NCI-H146 (cell line): ENCODE data around the gene SORCS1.

Source experiments
- DNase-seq: peaks from one replicate; lab custom pipeline; 2025; lab: John Stamatoyannopoulos, UW

Gene SORCS1

DNA sequence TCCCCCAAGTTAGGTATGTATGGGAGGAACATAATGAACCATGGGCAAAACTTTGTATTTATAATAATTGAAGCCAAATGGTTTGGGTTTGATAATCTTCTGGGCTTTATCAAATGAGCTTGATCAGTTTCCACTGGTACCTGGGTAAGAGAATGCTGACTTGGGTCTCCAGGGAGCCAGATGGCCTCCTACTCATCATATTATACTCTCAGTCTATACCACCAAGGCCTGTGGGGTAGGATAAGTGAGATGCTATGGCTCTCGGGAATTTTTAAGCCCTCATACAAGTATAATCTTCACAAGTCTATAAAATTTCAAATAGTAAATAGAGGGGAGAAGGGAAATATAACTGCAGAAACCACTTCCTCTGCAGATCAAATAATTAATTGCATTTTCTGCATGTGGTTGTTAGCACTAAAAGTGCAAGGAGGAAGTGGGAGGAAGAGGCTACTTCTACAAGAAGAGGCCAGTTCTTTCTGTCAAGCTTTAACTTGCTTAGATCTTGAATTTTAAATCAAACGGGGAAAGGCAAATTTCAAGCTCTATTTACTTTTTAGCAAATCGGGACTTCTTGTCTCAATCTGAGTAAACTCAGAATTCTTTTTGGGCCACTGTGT is 349.0 kb downstream of the SORCS1 start:
- DNase-seq, result no peak

DNA sequence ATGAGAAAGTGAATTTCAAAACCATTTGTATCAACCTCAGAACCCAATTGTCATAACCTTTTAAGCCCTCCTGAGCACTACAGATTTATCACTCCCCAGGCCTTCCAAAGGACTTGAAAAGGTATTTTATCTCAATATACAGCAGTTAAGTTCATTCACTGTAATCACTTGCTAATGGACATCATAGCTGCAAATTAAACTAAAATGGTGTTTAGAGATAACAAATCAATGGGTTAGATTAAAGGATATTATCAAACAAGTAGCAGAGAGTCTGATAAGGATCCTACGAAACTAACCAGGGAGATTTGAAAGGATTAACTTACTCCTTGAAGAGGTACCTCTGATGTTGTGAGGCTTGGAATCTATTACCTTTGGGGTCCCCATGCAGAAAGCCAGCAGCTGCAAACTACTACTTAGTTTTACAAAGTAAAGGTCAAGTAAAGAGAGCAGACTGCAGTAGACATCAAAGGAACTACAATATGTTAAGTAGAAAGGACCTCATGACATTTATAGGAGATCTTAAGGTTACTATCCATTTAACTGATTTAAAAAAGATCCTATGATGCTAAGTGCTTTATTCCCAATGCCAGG is 359.4 kb downstream of the SORCS1 start:
- no peak for DNase-seq

GRCh38 chr10:106802949-106803348 is 361.6 kb downstream of the SORCS1 start:
- DNase-seq, result no peak

DNA sequence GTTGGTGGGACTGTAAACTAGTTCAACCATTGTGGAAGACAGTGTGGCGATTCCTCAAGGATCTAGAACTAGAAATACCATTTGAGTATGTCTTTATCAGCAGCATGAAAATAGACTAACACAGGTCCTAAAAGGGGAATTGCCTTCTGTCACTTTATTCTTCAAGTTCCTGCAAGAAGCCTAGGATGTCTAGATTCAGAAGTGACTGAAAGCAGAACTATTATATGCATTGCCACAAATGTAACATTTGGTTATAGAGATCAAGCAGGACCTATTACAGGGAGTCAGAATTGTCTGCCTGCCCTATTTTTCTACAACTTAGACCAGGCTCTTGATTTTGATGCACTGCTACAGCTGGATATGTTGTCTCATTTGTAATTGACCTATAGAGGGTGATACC is 364.7 kb downstream of the SORCS1 start:
- DNase-seq, result no peak

DNA sequence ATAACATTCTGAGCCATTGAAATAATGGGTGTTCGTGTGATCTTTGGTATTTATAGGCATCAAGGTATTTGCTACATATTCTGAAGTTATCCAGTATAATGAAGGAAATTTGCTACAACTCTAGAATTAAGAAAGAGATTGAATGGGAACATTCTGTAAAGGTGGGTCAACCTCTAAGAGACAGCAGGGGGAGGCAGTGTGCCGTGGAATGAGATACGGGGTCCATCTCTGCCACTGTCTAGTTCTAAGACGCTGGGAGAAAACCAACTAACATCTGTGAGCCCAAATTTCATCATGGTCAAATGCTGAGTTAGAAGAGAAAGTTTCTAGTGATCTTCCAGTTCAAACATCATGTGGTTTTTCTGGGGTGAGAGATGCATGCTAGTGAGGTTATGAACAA is 368.9 kb downstream of the SORCS1 start:
- DNase-seq, result no peak

- no peak for DNase-seq
Observed at GRCh38 chr10:106793617-106794016, 370.9 kb downstream of the SORCS1 start.

DNA sequence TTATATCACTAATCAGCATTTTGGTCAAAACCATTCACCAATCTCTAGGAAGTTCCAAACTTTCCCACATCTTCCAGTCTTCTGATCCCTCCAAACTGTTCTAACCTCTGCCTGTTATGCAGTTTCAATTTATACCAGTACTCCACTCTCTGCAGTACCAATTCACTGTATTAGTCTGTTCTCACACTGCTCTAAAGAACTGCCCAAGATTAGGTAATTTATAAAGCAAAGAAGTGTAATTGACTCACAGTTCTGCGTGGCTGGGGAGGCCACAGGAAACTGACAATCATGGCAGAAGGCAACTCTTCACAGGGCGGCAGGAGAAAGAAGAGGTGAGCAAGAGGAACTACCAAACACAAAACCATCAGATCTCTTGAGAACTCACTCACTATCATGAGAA is 374.9 kb downstream of the SORCS1 start:
- no peak for DNase-seq

GRCh38 chr10:106788982-106789381 is 375.5 kb downstream of the SORCS1 start:
- DNase-seq, result no peak

DNA sequence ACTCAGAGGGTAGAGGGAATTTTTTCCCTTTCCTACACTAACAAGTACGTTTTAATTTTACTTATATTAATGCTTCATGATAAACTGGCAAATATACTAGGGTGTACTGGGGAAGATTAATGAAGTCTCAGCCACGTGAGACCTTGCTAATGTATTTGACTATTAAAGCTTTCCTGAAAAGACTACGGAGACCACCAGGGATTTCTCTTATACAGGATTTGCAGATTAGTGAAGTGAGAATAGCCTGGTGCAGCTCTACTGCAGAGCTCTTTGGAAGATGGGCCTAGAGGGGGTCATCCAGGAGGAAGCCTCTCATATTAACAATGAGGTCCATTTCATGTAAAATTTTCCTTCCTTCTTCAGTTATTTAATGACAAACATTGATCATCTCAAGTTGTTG is 379.0 kb downstream of the SORCS1 start:
- DNase-seq, result no peak

DNA sequence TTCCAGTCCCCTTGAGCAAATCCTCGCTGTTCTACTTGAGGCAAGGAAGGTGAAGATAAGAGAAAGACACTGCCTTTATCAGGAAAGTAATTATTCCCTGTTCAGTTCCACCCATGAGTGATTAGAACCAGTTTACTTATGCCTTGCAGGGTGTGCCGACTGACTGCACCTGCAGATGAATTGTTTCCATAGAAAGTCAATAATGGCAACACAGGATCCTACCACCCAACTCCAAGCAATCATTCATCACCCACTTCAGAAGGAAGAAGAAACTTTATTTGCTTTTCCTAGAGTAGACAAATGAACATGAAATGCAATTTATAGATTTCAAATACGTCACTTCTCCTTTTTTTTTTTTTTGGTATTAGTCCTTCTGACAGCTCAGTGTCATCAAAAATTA is 383.9 kb downstream of the SORCS1 start:
- no peak for DNase-seq

DNA sequence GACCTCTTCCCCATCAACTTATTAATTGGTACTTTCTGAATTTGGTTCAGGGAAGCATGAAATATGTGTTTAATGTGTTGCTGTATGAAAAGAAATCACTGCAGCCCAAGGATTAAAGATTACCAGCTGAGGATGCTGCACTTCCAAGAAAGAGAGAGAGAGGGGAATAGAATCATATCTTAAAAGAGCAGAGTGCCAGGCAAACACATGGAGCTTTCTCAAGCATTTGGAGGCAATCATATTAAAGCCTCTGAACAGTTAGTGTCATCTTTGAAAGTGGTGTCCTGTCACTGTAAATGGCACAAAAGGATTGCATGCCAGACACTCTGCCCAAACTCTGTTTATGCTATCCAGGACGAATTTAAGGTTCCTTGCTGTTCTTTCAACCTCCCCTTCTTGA is 386.7 kb downstream of the SORCS1 start:
- DNase-seq, result no peak

DNA sequence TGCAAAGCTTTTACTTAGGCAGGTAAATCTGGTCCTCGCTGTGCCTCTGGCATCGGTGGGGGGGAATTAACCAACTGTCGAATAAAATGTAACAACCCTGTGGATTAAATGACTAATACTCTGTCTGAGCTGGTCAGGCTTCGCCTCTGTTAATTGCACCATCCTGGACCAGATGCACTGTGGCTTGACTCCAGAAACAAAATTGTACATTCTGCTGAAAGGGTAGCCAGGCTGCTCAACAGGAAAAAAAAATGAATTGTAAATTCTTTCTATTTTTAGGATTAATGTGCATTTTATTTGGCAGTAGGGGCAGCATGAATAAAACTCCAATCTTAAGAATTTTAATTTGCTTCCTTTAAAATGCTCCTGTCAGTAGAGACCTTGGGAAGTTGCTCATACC is 389.4 kb downstream of the SORCS1 start:
- no peak for DNase-seq

DNA sequence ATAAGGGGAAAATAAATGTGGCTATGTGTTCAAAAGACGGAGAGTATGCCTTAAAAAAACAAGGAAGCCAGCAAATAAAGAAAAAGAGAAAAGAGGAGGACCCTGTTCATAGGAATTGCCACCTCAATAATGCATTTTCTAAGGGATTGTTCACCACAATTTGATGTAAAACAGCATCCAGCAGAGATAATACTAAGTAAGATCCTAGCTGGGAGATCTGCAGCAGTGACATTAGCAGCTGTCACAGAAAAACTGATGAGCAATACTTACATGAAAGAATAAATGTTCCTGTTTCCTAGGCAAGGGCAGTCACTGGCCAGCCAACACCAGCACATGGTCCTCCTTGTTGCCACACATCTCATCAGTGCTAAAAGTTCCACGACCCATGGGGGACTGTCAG is 391.5 kb downstream of the SORCS1 start:
- no peak for DNase-seq

GRCh38 chr10:106771154-106771553 is 393.4 kb downstream of the SORCS1 start:
- no peak for DNase-seq

DNA sequence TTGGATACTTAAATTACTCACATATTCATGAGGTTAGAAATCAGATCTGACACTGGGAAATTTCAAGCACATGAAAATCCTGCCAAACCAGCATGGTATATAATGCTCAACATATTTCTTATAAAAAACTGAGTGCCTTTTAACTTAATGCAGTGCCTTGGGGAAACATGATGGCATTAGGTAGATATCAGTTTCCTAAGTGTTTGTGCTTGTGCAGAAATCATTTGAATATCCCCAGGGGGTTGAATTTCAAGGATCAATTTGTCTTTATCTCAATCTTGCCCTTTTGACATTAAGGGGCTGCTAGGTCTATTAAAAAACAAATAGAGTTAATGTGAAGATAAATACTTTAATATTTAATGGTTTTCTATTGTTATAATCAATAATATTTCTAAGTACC is 396.3 kb downstream of the SORCS1 start:
- no peak for DNase-seq

GRCh38 chr10:106765928-106766327 is 398.6 kb downstream of the SORCS1 start:
- DNase-seq, result no peak

GRCh38 chr10:106765241-106765754 is 399.2 kb downstream of the SORCS1 start:
- no peak for DNase-seq

- DNase-seq, result no peak
Observed at GRCh38 chr10:106764360-106764759, 400.1 kb downstream of the SORCS1 start.

GRCh38 chr10:106761906-106762305 is 402.6 kb downstream of the SORCS1 start:
- DNase-seq, result no peak

DNA sequence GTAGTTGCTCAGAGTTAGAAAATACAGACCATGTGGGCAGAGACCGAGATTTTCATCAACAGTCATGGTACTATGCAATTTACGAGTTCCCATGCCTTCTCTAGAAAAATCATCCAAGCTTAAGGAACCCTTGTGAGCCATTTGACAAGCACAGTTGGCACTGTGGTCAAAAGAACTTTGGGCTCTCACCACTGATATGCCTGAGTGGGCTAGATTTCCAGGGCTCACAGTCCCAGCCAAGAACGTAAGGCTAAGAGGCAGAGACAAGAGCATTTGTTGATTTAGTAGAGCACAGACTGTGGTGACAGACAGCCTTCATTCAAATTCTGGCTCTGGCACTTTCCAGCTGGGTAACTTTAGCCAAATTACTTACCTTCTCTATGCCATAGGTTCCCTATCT is 407.0 kb downstream of the SORCS1 start:
- DNase-seq, result no peak

DNA sequence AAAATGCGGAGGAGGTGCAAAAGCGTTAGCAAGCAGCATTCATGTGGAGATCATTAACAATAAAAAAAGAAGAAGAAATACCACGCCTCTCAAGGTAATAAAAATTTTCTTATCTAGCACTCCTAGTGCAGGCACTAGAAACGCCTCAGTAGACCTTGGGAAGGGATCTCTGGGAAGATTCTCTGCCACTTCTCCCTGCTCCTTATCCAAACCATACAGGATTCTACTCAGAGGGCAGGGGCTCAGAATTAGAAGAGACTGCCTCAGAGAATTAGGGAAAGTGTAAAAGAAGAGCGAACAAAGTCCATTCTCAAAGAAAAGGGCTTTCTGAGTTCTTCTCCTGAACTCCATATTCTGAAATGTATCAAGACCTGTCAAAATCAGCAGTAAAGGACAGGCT is 413.4 kb downstream of the SORCS1 start:
- DNase-seq, result no peak

DNA sequence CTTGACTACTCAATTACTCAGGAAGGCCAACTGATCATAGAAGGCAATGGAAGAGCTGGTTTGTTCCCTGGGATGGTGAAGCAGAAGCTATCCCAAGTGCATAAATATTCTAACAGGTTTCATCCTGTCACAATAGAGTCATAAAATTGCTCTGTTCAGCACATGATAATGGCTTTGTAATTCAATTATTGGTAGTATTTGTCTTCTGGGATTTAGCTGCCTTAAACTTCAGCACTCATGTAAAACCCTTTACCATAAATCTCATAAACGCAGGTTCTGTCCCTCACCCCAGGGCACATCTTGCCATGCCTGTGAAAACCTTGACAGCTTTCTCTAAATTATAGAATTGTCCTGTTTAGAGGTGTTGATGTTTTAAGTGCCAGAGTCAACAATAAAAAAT is 417.6 kb downstream of the SORCS1 start:
- DNase-seq, result no peak

DNA sequence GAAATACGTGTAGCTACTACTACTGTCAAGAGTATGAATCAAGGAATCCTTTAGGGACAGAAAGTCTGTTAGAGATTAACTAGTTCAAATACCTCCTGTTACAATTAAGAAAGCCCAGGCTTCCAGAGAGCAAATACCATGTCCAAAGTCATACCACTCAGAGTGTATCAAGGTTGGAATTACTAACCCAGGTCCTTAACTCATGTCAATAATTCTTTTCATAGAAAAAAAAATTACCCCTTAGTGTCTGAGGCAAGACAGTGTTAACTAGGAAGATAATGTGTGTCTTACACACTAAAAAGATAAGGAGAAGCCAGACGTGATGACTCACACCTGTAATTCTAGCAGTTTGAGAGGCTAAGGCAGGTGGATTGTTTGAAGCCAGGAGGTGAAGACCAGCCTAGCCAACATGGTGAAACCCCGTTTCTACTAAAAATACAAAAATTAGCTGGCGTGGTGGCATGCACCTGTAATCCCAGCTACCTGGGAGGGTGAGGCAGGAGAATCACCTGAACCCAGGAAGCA is 423.4 kb downstream of the SORCS1 start:
- no peak for DNase-seq

DNA sequence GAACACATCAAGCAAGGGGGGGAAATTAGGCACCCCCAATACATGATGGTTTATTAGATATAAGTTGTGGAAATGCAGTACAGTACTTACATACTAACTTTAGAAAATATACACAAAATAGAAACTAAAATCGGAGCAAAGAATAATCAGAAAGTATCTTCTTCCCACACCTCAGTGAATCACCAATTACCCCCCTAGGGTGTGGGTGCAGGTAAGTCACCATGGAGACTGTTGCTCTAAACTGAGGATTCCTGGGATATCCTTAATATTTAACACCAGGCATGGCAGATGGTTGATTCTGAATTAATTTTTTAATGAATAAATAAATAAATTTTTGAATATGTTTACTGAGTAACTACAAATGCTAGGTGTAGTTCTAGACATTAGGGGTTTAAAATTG is 424.4 kb downstream of the SORCS1 start:
- no peak for DNase-seq
